GM12878 (cell line): ENCODE data around the gene TSPAN5. TPM values are rescaled to one million over a fixed set of nuclear protein-coding genes. Genes with fewer than 3 reads are reported as not detected.

ENCODE experiments used
- ATAC-seq: fragments of 200-7000 bp; cut with Tn5 transposase; 3 replicates; pipeline ENCODE4 v1.9.1; 2020; ENCODE audit warnings: mild to moderate bottlenecking, moderate library complexity
- BruUV-seq: library from RNA; stranded (reverse); fragments of 400-500 nt; replicated peaks from 2 replicates; lab custom pipeline; 2021; lab: Mats Ljungman, UMichigan
- CTCF ChIA-PET: fragments of 300-600 bp; sonication (Branson Sonifier 250); formaldehyde crosslinking; extraction: SDS; loops from one replicate; lab custom pipeline; 2021; ENCODE audit warnings: inconsistent platforms; lab: Yijun Ruan, JAX
- POLR2A ChIA-PET: fragments of 350-600 bp; formaldehyde crosslinking; extraction: SDS; loops from one replicate; lab custom pipeline; 2021; ENCODE audit warnings: inconsistent platforms; lab: Charles Lee
- RAD21 ChIA-PET: fragments of 300-600 bp; sonication (Branson Sonifier 250); formaldehyde crosslinking; loops from one replicate; lab custom pipeline; 2023; ENCODE audit warnings: antibody characterized with exemption; ENCODE audit not compliant: unreplicated experiment; lab: Charles Lee
- SMC1A ChIA-PET: fragments of 300-600 bp; sonication (Branson Sonifier 250); formaldehyde crosslinking; loops from one replicate; lab custom pipeline; 2023; ENCODE audit not compliant: unreplicated experiment, uncharacterized antibody; lab: Charles Lee
- DNase-seq: peaks from one replicate; pipeline ENCODE4 v3.0.0-alpha.2; 2011; ENCODE audit warnings: low read depth, low spot score
- FAIRE-seq: peaks from 3 replicates; lab custom pipeline; 2011; peaks lifted over from hg19 to GRCh38; lab: Jason Lieb, UNC
- H2AFZ ChIP-seq: 2 replicates; pipeline ENCODE4 v1.6.0; 2011; ENCODE audit warnings: low read depth, low read length, control low read depth; ENCODE audit not compliant: control insufficient read depth
- H3K27ac ChIP-seq: 2 replicates; pipeline ENCODE4 v1.5.1; 2011; ENCODE audit warnings: control low read depth; ENCODE audit not compliant: control insufficient read depth, insufficient read depth
- H3K27me3 ChIP-seq, 2 experiments: replicated peaks in 1 of 2; 2 replicates each; pipeline versions ENCODE4 v1.6.0 to v1.6.1; 2011; ENCODE audit warnings: low read length in 1 of 2; ENCODE audit not compliant: control insufficient read depth in 2 of 2, insufficient read depth in 2 of 2
- H3K36me3 ChIP-seq, 2 experiments: 2 replicates each; pipeline ENCODE4 v1.5.1; 2011; ENCODE audit warnings: low read length in 1 of 2; ENCODE audit not compliant: control insufficient read depth in 2 of 2, insufficient read depth in 2 of 2
- H3K4me1 ChIP-seq: 2 replicates; pipeline ENCODE4 v1.6.1; 2011; ENCODE audit warnings: mild to moderate bottlenecking, low read length, moderate library complexity, mixed read lengths; ENCODE audit not compliant: control insufficient read depth, insufficient read depth
- H3K4me2 ChIP-seq: 2 replicates; pipeline ENCODE4 v1.6.0; 2011; ENCODE audit warnings: control low read depth; ENCODE audit not compliant: control insufficient read depth, insufficient read depth
- H3K4me3 ChIP-seq: fragments of 200-600 bp; sonication (generic); 2 replicates; pipeline ENCODE4 v1.5.1; 2016
- H3K79me2 ChIP-seq: 2 replicates; pipeline ENCODE4 v1.6.0; 2011; ENCODE audit warnings: low read length; ENCODE audit not compliant: control insufficient read depth, insufficient read depth
- H3K9ac ChIP-seq: 2 replicates; pipeline ENCODE4 v1.8.0; 2011; ENCODE audit warnings: low read length, control low read depth, mixed read lengths; ENCODE audit not compliant: control insufficient read depth, insufficient read depth
- H3K9me3 ChIP-seq: replicated peaks from 3 replicates; pipeline ENCODE4 v1.5.1; 2011; ENCODE audit warnings: mild to moderate bottlenecking, low read length; ENCODE audit not compliant: control insufficient read depth, insufficient read depth
- H4K20me1 ChIP-seq: 2 replicates; pipeline ENCODE4 v1.6.0; 2011; ENCODE audit not compliant: control insufficient read depth, insufficient read depth
- CHD2 ChIP-seq: IDR thresholded peaks from 2 replicates; pipeline ENCODE4 v1.6.1; 2011; ENCODE audit warnings: low read depth, low read length, improper control_type of control experiment, borderline replicate concordance
- CREB1 ChIP-seq: IDR thresholded peaks from 2 replicates; pipeline ENCODE4 v1.6.1; 2012; ENCODE audit warnings: low read depth, mild to moderate bottlenecking, inconsistent platforms
- CREM ChIP-seq: IDR thresholded peaks from 2 replicates; pipeline ENCODE4 v1.6.1; 2014; ENCODE audit warnings: antibody characterized with exemption, low read depth
- DPF2 ChIP-seq: fragments of 450-650 bp; IDR thresholded peaks from 2 replicates; pipeline ENCODE4 v1.6.1; 2017; ENCODE audit warnings: mild to moderate bottlenecking
- E2F8 ChIP-seq: fragments of 450-650 bp; IDR thresholded peaks from 2 replicates; pipeline ENCODE4 v1.6.1; 2018; ENCODE audit warnings: mild to moderate bottlenecking, low read depth, moderate library complexity; ENCODE audit not compliant: partially characterized antibody
- HDGF ChIP-seq: fragments of 450-650 bp; IDR thresholded peaks from 2 replicates; pipeline ENCODE4 v1.6.1; 2016; ENCODE audit warnings: antibody characterized with exemption
- MYB ChIP-seq: fragments of 150-350 bp; IDR thresholded peaks from 2 replicates; pipeline ENCODE4 v1.6.1; 2014; ENCODE audit warnings: mild to moderate bottlenecking, low read depth, low read length, borderline replicate concordance
- NRF1 ChIP-seq: conservative IDR thresholded peaks from 2 replicates; pipeline ENCODE4 v1.6.1; 2011; ENCODE audit warnings: mild to moderate bottlenecking, low read depth, low read length, improper control_type of control experiment
- PAX5 ChIP-seq: IDR thresholded peaks from 2 replicates; pipeline ENCODE4 v1.6.1; 2011; ENCODE audit warnings: low read depth, low read length, borderline replicate concordance
- POLR2AphosphoS5 ChIP-seq: IDR thresholded peaks from 2 replicates; pipeline ENCODE4 v1.6.1; 2011; ENCODE audit warnings: mild to moderate bottlenecking, low read length, inconsistent platforms
- RB1 ChIP-seq: fragments of 450-650 bp; formaldehyde crosslinking; IDR thresholded peaks from 2 replicates; pipeline ENCODE4 v1.6.1; 2017; ENCODE audit warnings: mild to moderate bottlenecking, borderline replicate concordance
- RELA ChIP-seq: fragments of 450-650 bp; IDR thresholded peaks from 2 replicates; pipeline ENCODE4 v1.8.0; 2014; ENCODE audit warnings: borderline replicate concordance; ENCODE audit not compliant: partially characterized antibody
- SIN3A ChIP-seq: IDR thresholded peaks from 2 replicates; pipeline ENCODE4 v1.6.1; 2012; ENCODE audit warnings: low read depth, low read length, improper control_type of control experiment
- SP1 ChIP-seq: IDR thresholded peaks from one replicate; pipeline ENCODE4 v1.6.1; 2011; ENCODE audit warnings: low read depth, low read length
- SREBF1 ChIP-seq: IDR thresholded peaks from 2 replicates; pipeline ENCODE4 v1.6.1; 2012; ENCODE audit warnings: mild to moderate bottlenecking, low read length
- YY1 ChIP-seq: IDR thresholded peaks from 2 replicates; pipeline ENCODE4 v1.6.1; 2011; ENCODE audit warnings: low read depth, mild to moderate bottlenecking, low read length
- ZNF384 ChIP-seq: IDR thresholded peaks from 2 replicates; pipeline ENCODE4 v1.6.1; 2012; ENCODE audit warnings: low read depth, mild to moderate bottlenecking, low read length, improper control_type of control experiment, borderline replicate concordance
- WGBS: methylation state at CpG from one replicate; pipeline ENCODE4 v1.1.6; 2016; ENCODE audit warnings: low lambda C conversion rate; ENCODE audit not compliant: insufficient replicate concordance, insufficient coverage; ENCODE audit errors: missing lambda C conversion rate; 5-methylcytosine and 5-hydroxymethylcytosine counted together
- in situ Hi-C: fragments of 300-500 bp; cut with MboI; formaldehyde crosslinking; loops from 9 replicates; pipeline ENCODE4 v1.14.3; 2018; ENCODE audit warnings: mixed read lengths
- intact Hi-C: fragments of 100-400 bp; cut with micrococcal nuclease; formaldehyde crosslinking; loops from one replicate; pipeline ENCODE4 v1.14.2; 2022; ENCODE audit not compliant: unreplicated experiment
- polyA plus RNA-seq, 11 experiments: library from polyadenylated mRNA; depleted of rRNA in 4 of 11; unstranded in 6 of 11; stranded (reverse) in 5 of 11; fragments of >200 nt; fragmentation: Nextera tagmentation in 4 of 11; fragmentation: Illumina TruSeq in 1 of 11; extraction: Ambion mirVana in 4 of 11; extraction: Trizol in 1 of 11; gene quantifications; 1 replicate in 1 of 11; 2 replicates in 10 of 11; pipeline versions ENCODE4 v1.2.1 to v1.2.3, GENCODE V29; 2011 to 2016; ENCODE audit warnings: inconsistent platforms in 2 of 11, missing spikeins in 2 of 11, low read depth in 1 of 11
- total RNA-seq, 4 experiments: library from RNA; depleted of rRNA in 3 of 4; stranded (reverse); fragments of >200 nt in 3 of 4; fragmentation: Illumina TruSeq in 1 of 4; extraction: Trizol in 1 of 4; gene quantifications; 2 replicates each; pipeline versions ENCODE4 v1.2.1 to v1.2.3, GENCODE V29; 2013 to 2021
- TF ChIP-seq, protein P1 (sequence below): fragments of 450-650 bp; formaldehyde crosslinking; IDR thresholded peaks from 2 replicates; pipeline ENCODE4 v1.4.0; 2022; ENCODE audit warnings: mild to moderate bottlenecking, moderate library complexity

TSPAN5 gene
- total and polyA plus RNA-seq, 10 of the 15 experiments (the other 5 are each of a cell fraction or from before 2014, with no cell fraction given): 0.09 to 8.2 (median 0.27) TPM

GRCh38 chr4:98583265-98583664 lies 75.1 kb downstream of the TSPAN5 start:
- H2AFZ ChIP-seq: no peak overlapping the region
- H3K4me2 ChIP-seq: no peak overlapping the region
- no peak for FAIRE-seq
- in situ Hi-C loops (no loop called here), intact Hi-C loops (no loop called here)
- no peaks in the 10 kb centered on the region for H4K20me1 ChIP-seq
- H3K9me3 ChIP-seq: no peaks in the 10 kb centered on the region
- no TSS peak for BruUV-seq
- no peaks in the 10 kb centered on the region for H3K79me2 ChIP-seq
- ATAC-seq: no peak
- H3K4me1 ChIP-seq: no peaks in the 10 kb centered on the region
- H3K27ac ChIP-seq: no peak overlapping the region
- H3K4me3 ChIP-seq: no peak overlapping the region
- SMC1A ChIA-PET: interaction anchor here (0.6 to 1.0 kb wide), 2 partner anchors 31 to 39 kb away, joined by 3 to 4 read pairs; no protein-coding TSS in a partner anchor
- RAD21 ChIA-PET: no interaction called here
- POLR2A ChIA-PET: no interaction called here
- 11% methylated on average over 4 of the region's 4 CpGs for WGBS
- CTCF ChIA-PET: no interaction called here
- peaks cover 0 to 5% of the 10 kb centered on the region in 2 experiments; a peak in 2 of 4 replicates for H3K27me3 ChIP-seq
- H3K36me3 ChIP-seq: no peaks in the 10 kb centered on the region
- no peak overlapping the region for H3K9ac ChIP-seq
- no peak for TF ChIP-seq DPF2
- no peak for TF ChIP-seq SP1
- TF ChIP-seq POLR2AphosphoS5: no peak
- no peak for TF ChIP-seq CREM
- TF ChIP-seq RB1: no peak
- TF ChIP-seq RELA: no peak
- TF ChIP-seq CREB1: no peak
- TF ChIP-seq YY1: no peak
- TF ChIP-seq MYB: no peak
- no peak for TF ChIP-seq CHD2
- no peak for TF ChIP-seq PAX5
- TF ChIP-seq SIN3A: no peak
- no peak for TF ChIP-seq NRF1
- no peak for TF ChIP-seq HDGF
- no peak for TF ChIP-seq ZNF384
- TF ChIP-seq, protein P1, sequence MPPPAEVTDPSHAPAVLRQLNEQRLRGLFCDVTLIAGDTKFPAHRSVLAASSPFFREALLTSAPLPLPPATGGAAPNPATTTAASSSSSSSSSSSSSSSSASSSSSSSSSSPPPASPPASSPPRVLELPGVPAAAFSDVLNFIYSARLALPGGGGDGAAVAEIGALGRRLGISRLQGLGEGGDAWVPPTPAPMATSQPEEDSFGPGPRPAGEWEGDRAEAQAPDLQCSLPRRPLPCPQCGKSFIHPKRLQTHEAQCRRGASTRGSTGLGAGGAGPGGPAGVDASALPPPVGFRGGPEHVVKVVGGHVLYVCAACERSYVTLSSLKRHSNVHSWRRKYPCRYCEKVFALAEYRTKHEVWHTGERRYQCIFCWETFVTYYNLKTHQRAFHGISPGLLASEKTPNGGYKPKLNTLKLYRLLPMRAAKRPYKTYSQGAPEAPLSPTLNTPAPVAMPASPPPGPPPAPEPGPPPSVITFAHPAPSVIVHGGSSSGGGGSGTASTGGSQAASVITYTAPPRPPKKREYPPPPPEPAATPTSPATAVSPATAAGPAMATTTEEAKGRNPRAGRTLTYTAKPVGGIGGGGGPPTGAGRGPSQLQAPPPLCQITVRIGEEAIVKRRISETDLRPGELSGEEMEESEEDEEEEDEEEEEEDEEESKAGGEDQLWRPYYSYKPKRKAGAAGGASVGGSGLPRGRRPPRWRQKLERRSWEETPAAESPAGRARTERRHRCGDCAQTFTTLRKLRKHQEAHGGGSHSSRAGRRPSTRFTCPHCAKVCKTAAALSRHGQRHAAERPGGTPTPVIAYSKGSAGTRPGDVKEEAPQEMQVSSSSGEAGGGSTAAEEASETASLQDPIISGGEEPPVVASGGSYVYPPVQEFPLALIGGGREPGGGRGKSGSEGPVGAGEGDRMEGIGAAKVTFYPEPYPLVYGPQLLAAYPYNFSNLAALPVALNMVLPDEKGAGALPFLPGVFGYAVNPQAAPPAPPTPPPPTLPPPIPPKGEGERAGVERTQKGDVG (CRISPR knock-in tag): no peak
- no peak for TF ChIP-seq SREBF1
- no peak for TF ChIP-seq E2F8
- TF ChIP-seq, all 136 proteins: peak for 0
- no peak for DNase-seq
